IMR-90 (cell line): ENCODE data around the gene BRK1. TPM values are rescaled to one million over a fixed set of nuclear protein-coding genes. Genes with fewer than 3 reads are reported as not detected.

Source experiments
- ATAC-seq: fragments of 200-7000 bp; cut with Tn5 transposase; 2 replicates; pipeline ENCODE4 v1.9.1; 2020; ENCODE audit warnings: low read depth, mild to moderate bottlenecking, moderate library complexity
- BruUV-seq: library from RNA; stranded (reverse); fragments of 400-500 nt; replicated peaks from 2 replicates; lab custom pipeline; 2021; lab: Mats Ljungman, UMichigan
- CTCF ChIA-PET: fragments of 300-600 bp; formaldehyde crosslinking; extraction: SDS; loops from one replicate; lab custom pipeline; 2021; ENCODE audit warnings: antibody characterized with exemption; lab: Yijun Ruan, JAX
- POLR2A ChIA-PET: fragments of 300-600 bp; sonication (Branson Sonifier 250); formaldehyde crosslinking; loops from one replicate; lab custom pipeline; 2022; ENCODE audit warnings: antibody characterized with exemption; ENCODE audit not compliant: unreplicated experiment; lab: Charles Lee
- DNase-seq: peaks from one replicate; pipeline ENCODE4 v3.0.0; 2013
- H2AFZ ChIP-seq: replicated peaks from 2 replicates; pipeline ENCODE3; 2013; ENCODE audit warnings: low read length, mild to moderate bottlenecking; ENCODE audit not compliant: poor library complexity
- H2AK5ac ChIP-seq: 2 replicates; pipeline ENCODE4 v1.6.1; 2013; ENCODE audit warnings: low read depth, low read length, inconsistent platforms
- H2AK9ac ChIP-seq: replicated peaks from 2 replicates; pipeline ENCODE3; 2013; ENCODE audit warnings: mild to moderate bottlenecking, low read depth, low read length, moderate library complexity; ENCODE audit not compliant: poor library complexity
- H2BK120ac ChIP-seq: 2 replicates; pipeline ENCODE4 v1.6.1; 2013; ENCODE audit warnings: low read depth, low read length, inconsistent platforms
- H2BK15ac ChIP-seq: 3 replicates; pipeline ENCODE4 v1.6.1; 2013; ENCODE audit warnings: low read depth, low read length, inconsistent platforms
- H2BK20ac ChIP-seq: 2 replicates; pipeline ENCODE4 v1.6.1; 2013; ENCODE audit warnings: low read depth, mild to moderate bottlenecking, inconsistent platforms, low read length, moderate library complexity
- H2BK5ac ChIP-seq: 2 replicates; pipeline ENCODE4 v1.6.1; 2013; ENCODE audit warnings: mild to moderate bottlenecking, low read depth, low read length, inconsistent platforms; ENCODE audit not compliant: poor library complexity, severe bottlenecking
- H3K14ac ChIP-seq: replicated peaks from 2 replicates; pipeline ENCODE4 v1.6.1; 2013; ENCODE audit warnings: low read depth, low read length, inconsistent platforms
- H3K18ac ChIP-seq: 2 replicates; pipeline ENCODE4 v1.6.1; 2013; ENCODE audit warnings: low read depth, low read length, control low read depth
- H3K23ac ChIP-seq: 2 replicates; pipeline ENCODE4 v1.6.1; 2013; ENCODE audit warnings: low read depth, low read length, inconsistent platforms
- H3K27ac ChIP-seq: 2 replicates; pipeline ENCODE4 v1.5.1; 2013; ENCODE audit warnings: mild to moderate bottlenecking, control low read depth, low read length; ENCODE audit not compliant: insufficient read depth
- H3K27me3 ChIP-seq: 2 replicates; pipeline ENCODE4 v1.6.1; 2013; ENCODE audit warnings: low read length; ENCODE audit not compliant: control insufficient read depth, insufficient read depth
- H3K36me3 ChIP-seq: 2 replicates; pipeline ENCODE4 v1.6.1; 2013; ENCODE audit warnings: low read length, mixed read lengths; ENCODE audit not compliant: control insufficient read depth, insufficient read depth
- H3K4ac ChIP-seq: 2 replicates; pipeline ENCODE4 v1.6.1; 2013; ENCODE audit warnings: low read depth, low read length, inconsistent platforms
- H3K4me1 ChIP-seq: 2 replicates; pipeline ENCODE4 v1.6.1; 2013; ENCODE audit warnings: low read length, mixed read lengths; ENCODE audit not compliant: control insufficient read depth, insufficient read depth
- H3K4me2 ChIP-seq: 2 replicates; pipeline ENCODE4 v1.6.1; 2013; ENCODE audit warnings: low read depth, mild to moderate bottlenecking, control low read depth, low read length, moderate library complexity
- H3K4me3 ChIP-seq: 2 replicates; pipeline ENCODE4 v1.5.1; 2013; ENCODE audit warnings: low read depth, mild to moderate bottlenecking, control low read depth, low read length, moderate library complexity; ENCODE audit not compliant: insufficient read depth
- H3K56ac ChIP-seq: 2 replicates; pipeline ENCODE4 v1.6.1; 2013; ENCODE audit warnings: low read length, inconsistent platforms; ENCODE audit not compliant: insufficient read depth; ENCODE audit errors: extremely low read depth
- H3K79me1 ChIP-seq, 2 experiments: 2 replicates each; pipeline ENCODE4 v1.6.1; 2013; ENCODE audit warnings: low read length in 2 of 2, inconsistent platforms in 1 of 2, low read depth in 1 of 2
- H3K9ac ChIP-seq: 2 replicates; pipeline ENCODE4 v1.6.1; 2013; ENCODE audit warnings: low read depth, low read length, control low read depth
- H3K9me1 ChIP-seq: 2 replicates; pipeline ENCODE4 v1.6.1; 2013; ENCODE audit warnings: low read length, inconsistent platforms; ENCODE audit not compliant: insufficient read depth
- H3K9me3 ChIP-seq: 2 replicates; pipeline ENCODE4 v1.6.1; 2013; ENCODE audit warnings: low read length; ENCODE audit not compliant: control insufficient read depth, insufficient read depth
- H4K20me1 ChIP-seq: 2 replicates; pipeline ENCODE4 v1.6.1; 2013; ENCODE audit warnings: low read length, inconsistent platforms; ENCODE audit not compliant: insufficient read depth
- H4K5ac ChIP-seq: 2 replicates; pipeline ENCODE4 v1.6.1; 2013; ENCODE audit warnings: mild to moderate bottlenecking, low read depth, low read length, control low read depth
- H4K8ac ChIP-seq, 2 experiments: 2 replicates each; pipeline ENCODE4 v1.6.1; 2013; ENCODE audit warnings: low read depth in 2 of 2, low read length in 2 of 2, control low read depth in 1 of 2, inconsistent platforms in 1 of 2
- H4K91ac ChIP-seq: 2 replicates; pipeline ENCODE4 v1.6.1; 2013; ENCODE audit warnings: low read depth, low read length, inconsistent platforms; ENCODE audit not compliant: insufficient read depth
- BHLHE40 ChIP-seq: fragments of 150-350 bp; IDR thresholded peaks from 2 replicates; pipeline ENCODE4 v1.6.1; 2016; ENCODE audit warnings: mild to moderate bottlenecking, low read depth, low read length
- CTCF ChIP-seq: conservative IDR thresholded peaks from 2 replicates; pipeline ENCODE4 v1.5.1; 2012; ENCODE audit warnings: mild to moderate bottlenecking, low read depth, low read length, improper control_type of control experiment
- ELK1 ChIP-seq: fragments of 150-350 bp; IDR thresholded peaks from 2 replicates; pipeline ENCODE4 v1.6.1; 2016; ENCODE audit warnings: low read depth, mild to moderate bottlenecking, low read length, moderate library complexity, borderline replicate concordance
- MAFK ChIP-seq: IDR thresholded peaks from 2 replicates; pipeline ENCODE4 v1.6.1; 2012; ENCODE audit warnings: low read depth, low read length, improper control_type of control experiment
- MXI1 ChIP-seq: IDR thresholded peaks from 2 replicates; pipeline ENCODE4 v1.6.1; 2012; ENCODE audit warnings: low read depth, mild to moderate bottlenecking, low read length, moderate library complexity, borderline replicate concordance
- RCOR1 ChIP-seq: IDR thresholded peaks from 2 replicates; pipeline ENCODE4 v1.6.1; 2012; ENCODE audit warnings: mild to moderate bottlenecking, low read length, improper control_type of control experiment; ENCODE audit not compliant: insufficient replicate concordance
- SMC3 ChIP-seq: fragments of 150-350 bp; IDR thresholded peaks from 2 replicates; pipeline ENCODE4 v1.6.1; 2016; ENCODE audit warnings: low read depth, mild to moderate bottlenecking, antibody characterized with exemption, low read length, moderate library complexity
- WGBS, 2 experiments: methylation state at CpG; one replicate each; pipeline versions ENCODE4 v1.1.5 to v1.1.7; 2013; ENCODE audit warnings: missing lambda C conversion rate in 2 of 2; ENCODE audit not compliant: insufficient read length in 1 of 2; ENCODE audit errors: extremely low coverage in 2 of 2; 5-methylcytosine and 5-hydroxymethylcytosine counted together
- dilution Hi-C: fragments of 300-500 bp; cut with HindIII; formaldehyde crosslinking; loops from one replicate; pipeline ENCODE4 v1.14.3; 2018; ENCODE audit warnings: low sequenced_read_pairs; ENCODE audit not compliant: unreplicated experiment
- in situ Hi-C: fragments of 300-500 bp; cut with MboI; formaldehyde crosslinking; loops from 3 replicates; pipeline ENCODE4 v1.14.3; 2019; ENCODE audit warnings: low sequenced_read_pairs, inconsistent platforms, mixed read lengths
- intact Hi-C: fragments of 100-400 bp; cut with micrococcal nuclease; formaldehyde crosslinking; loops from 2 replicates; pipeline ENCODE4 v1.10.0; 2022
- polyA plus RNA-seq, 3 experiments: library from polyadenylated mRNA; depleted of rRNA; stranded (reverse); fragments of >200 nt; gene quantifications; 2 replicates each; pipeline ENCODE4 v1.2.3, GENCODE V29; 2012; ENCODE audit warnings: low replicate concordance in 1 of 3
- total RNA-seq: library from RNA; depleted of rRNA; stranded (reverse); fragments of >200 nt; gene quantifications from 2 replicates; pipeline ENCODE4 v1.2.3, GENCODE V29; 2012

BRK1 gene
- total and polyA plus RNA-seq, 2 of the 4 experiments (the other 2 are of a cell fraction): 81.4 to 235 TPM

- Histone ChIP-seq H2AK5ac (no peak within 1 kb of the TSS), H3K23ac (no peak within 1 kb of the TSS), H2AFZ (no peak within 1 kb of the TSS), H3K4me2 (no peak within 1 kb of the TSS), H2BK5ac (no peak within 1 kb of the TSS), H3K4me3 (no peak within 1 kb of the TSS), H3K4me1 (no peaks in the 10 kb centered on the region), H4K91ac (no peak within 1 kb of the TSS), H3K27ac (no peak within 1 kb of the TSS), H3K79me1 (no peaks in the 10 kb centered on the region), H3K9me1 (peaks cover 4% of the 10 kb centered on the region), H2BK15ac (no peak within 1 kb of the TSS), H2BK20ac (no peak within 1 kb of the TSS), H3K14ac (no peak within 1 kb of the TSS), H3K4ac (no peak within 1 kb of the TSS), H2BK120ac (no peak within 1 kb of the TSS), H3K18ac (no peak within 1 kb of the TSS), H3K27me3 (no peaks in the 10 kb centered on the region), H4K8ac (no peak within 1 kb of the TSS), H3K9me3 (no peaks in the 10 kb centered on the region), H3K9ac (no peak within 1 kb of the TSS), H3K36me3 (no peaks in the 10 kb centered on the region), H4K20me1 (no peaks in the 10 kb centered on the region), H3K56ac (no peak within 1 kb of the TSS), H4K5ac (no peak within 1 kb of the TSS), H2AK9ac (no peak within 1 kb of the TSS)
- no peak for ATAC-seq
- 74% methylated on average over 9 of the region's 28 CpGs; no CpG with 5 or more reads in 1 of the 2 experiments for WGBS, 2 experiments
- in situ Hi-C loops: no loop called here
- intact Hi-C loops: no loop called here
- ChIA-PET POLR2A (no interaction called here), CTCF (no interaction called here)
- no peak for DNase-seq
- dilution Hi-C loops: no loop called here
- TF ChIP-seq SMC3: no peak
- TF ChIP-seq RCOR1: no peak
- TF ChIP-seq ELK1: no peak
- TF ChIP-seq CTCF: no peak
- no peak for TF ChIP-seq MXI1
- no peak for TF ChIP-seq BHLHE40
- TF ChIP-seq MAFK: no peak
- BruUV-seq: no TSS peak
Observed at GRCh38 chr3:10108091-10108490, 7.4 kb upstream of the BRK1 start, which contains the start of gene FANCD2OS. TSS of gene FANCD2OS (minus strand) at chr3:10108255. CDS start at chr3:10104774, 3,481 bp downstream.
